Epidermal melanocyte (primary cell): Measurements from ENCODE around the gene RELT.

Source experiments
- DNase-seq: peaks from one replicate; pipeline ENCODE4 v3.0.0; 2011; ENCODE audit warnings: low spot score; ENCODE audit not compliant: insufficient read length

Gene RELT

GRCh38 chr11:73404048-73404447 lies 27.8 kb downstream of the RELT start:
- DNase-seq, result no peak

- DNase-seq, result no peak
Observed at GRCh38 chr11:73404506-73405145, 28.4 kb downstream of the RELT start.

- DNase-seq, result no peak
Observed at GRCh38 chr11:73405146-73405510, 28.9 kb downstream of the RELT start.

GRCh38 chr11:73406131-73406530 lies 29.9 kb downstream of the RELT start:
- no peak for DNase-seq

- no peak for DNase-seq
Observed at GRCh38 chr11:73406619-73407018, 30.4 kb downstream of the RELT start.

GRCh38 chr11:73409431-73409830 lies 33.2 kb downstream of the RELT start:
- no peak for DNase-seq

- no peak for DNase-seq
Observed at GRCh38 chr11:73410627-73411026, 34.4 kb downstream of the RELT start.

- DNase-seq, result no peak
Observed at GRCh38 chr11:73411031-73411430, 34.8 kb downstream of the RELT start.

- no peak for DNase-seq
Observed at GRCh38 chr11:73412308-73412707, 36.1 kb downstream of the RELT start.

GRCh38 chr11:73413256-73413655 lies 37.1 kb downstream of the RELT start:
- no peak for DNase-seq

GRCh38 chr11:73414977-73415651 lies 38.9 kb downstream of the RELT start:
- DNase-seq, result no peak

GRCh38 chr11:73415854-73416615 lies 39.8 kb downstream of the RELT start:
- DNase-seq, result peak; percentile 26

GRCh38 chr11:73416786-73417185 lies 40.6 kb downstream of the RELT start:
- no peak for DNase-seq

- no peak for DNase-seq
Observed at GRCh38 chr11:73420136-73420535, 43.9 kb downstream of the RELT start.

GRCh38 chr11:73422886-73423285 lies 46.7 kb downstream of the RELT start:
- no peak for DNase-seq

- DNase-seq, result no peak
Observed at GRCh38 chr11:73423506-73423905, 47.3 kb downstream of the RELT start.

GRCh38 chr11:73425108-73425507 lies 48.9 kb downstream of the RELT start:
- DNase-seq, result no peak

- no peak for DNase-seq
Observed at GRCh38 chr11:73426219-73426850, 50.1 kb downstream of the RELT start.

GRCh38 chr11:73428227-73428626 lies 52.0 kb downstream of the RELT start:
- DNase-seq, result no peak

GRCh38 chr11:73428699-73429098 lies 52.5 kb downstream of the RELT start:
- DNase-seq, result no peak

GRCh38 chr11:73429121-73429750 lies 53.0 kb downstream of the RELT start:
- DNase-seq, result no peak

GRCh38 chr11:73430326-73430725 lies 54.1 kb downstream of the RELT start:
- no peak for DNase-seq
